NB4 (cell line): Measurements from ENCODE around the gene LRCH1.

Experiments
- CTCF ChIP-seq: IDR thresholded peaks from one replicate; pipeline ENCODE4 v1.5.1; 2012; ENCODE audit warnings: low read depth, low read length
- MYC ChIP-seq: IDR thresholded peaks from 2 replicates; pipeline ENCODE4 v1.6.1; 2011; ENCODE audit warnings: low read depth, low read length
- POLR2A ChIP-seq: IDR thresholded peaks from 2 replicates; pipeline ENCODE4 v1.6.1; 2011; ENCODE audit warnings: mild to moderate bottlenecking; ENCODE audit not compliant: insufficient read length; ENCODE audit errors: extremely low read depth

GRCh38 chr13:46621133-46621532, 68.2 kb downstream of the LRCH1 start:
- TF ChIP-seq MYC (no peak), POLR2A (no peak), CTCF (no peak)
